NT2/D1 (cell line): ENCODE data around the gene TIMM13.
"Not testable (repeated sequence)": the region's sequence is repeated elsewhere in the genome, so short reads cannot be mapped to it uniquely, and the experiment has no call there.

Experiments
- SUZ12 ChIP-seq: IDR thresholded peaks from 2 replicates; pipeline ENCODE4 v1.6.1; 2011; ENCODE audit not compliant: insufficient read length, insufficient read depth; ENCODE audit errors: extremely low read depth
- YY1 ChIP-seq: IDR thresholded peaks from 2 replicates; pipeline ENCODE4 v1.6.1; 2011; ENCODE audit not compliant: insufficient read length, insufficient read depth
- ZNF274 ChIP-seq: IDR thresholded peaks from 2 replicates; pipeline ENCODE4 v1.6.1; 2011; ENCODE audit warnings: mild to moderate bottlenecking, low read depth, low read length

DNA sequence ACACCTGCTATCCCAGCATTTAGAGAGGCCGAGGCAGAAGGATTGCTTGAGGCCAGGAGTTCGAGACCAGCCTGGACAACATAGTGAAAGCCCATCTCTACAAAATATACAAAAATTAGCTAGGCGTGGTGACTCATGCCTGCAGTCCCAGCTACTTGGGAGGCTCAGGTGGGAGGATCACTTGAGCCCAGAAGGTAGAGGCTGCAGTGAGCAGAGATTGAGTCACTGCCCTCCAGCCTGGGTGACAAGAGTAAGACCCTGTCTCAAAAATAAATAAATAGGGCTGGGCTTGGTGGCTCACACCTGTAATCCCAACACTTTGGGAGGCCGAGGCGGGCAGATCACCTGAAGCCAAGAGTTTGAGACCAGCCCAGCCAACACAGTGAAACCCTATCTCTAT is 36.3 kb upstream of the TIMM13 start:
- TF ChIP-seq YY1, ZNF274, SUZ12: not testable (repeated sequence)
